OCI-LY1 (cell line): ENCODE results near the gene ABCC4.

Source experiments
- H2AFZ ChIP-seq: fragments of 200-600 bp; sonication (generic), shearing (Covaris generic); 2 replicates; pipeline ENCODE4 v1.6.0; 2014; ENCODE audit warnings: antibody characterized with exemption, mild to moderate bottlenecking, low read length
- H3F3A ChIP-seq: fragments of 200-600 bp; sonication (generic), shearing (Covaris generic); 2 replicates; pipeline ENCODE4 v1.6.0; 2014; ENCODE audit warnings: mild to moderate bottlenecking, antibody characterized with exemption, low read length, moderate library complexity; ENCODE audit not compliant: insufficient read depth
- H3K27ac ChIP-seq: fragments of 200-600 bp; sonication (generic); 2 replicates; pipeline ENCODE4 v1.5.1; 2014; ENCODE audit warnings: low read length, mixed run types, mild to moderate bottlenecking, low read depth; ENCODE audit not compliant: poor library complexity, severe bottlenecking
- H3K27me3 ChIP-seq: fragments of 200-600 bp; sonication (generic); 2 replicates; pipeline ENCODE4 v1.6.0; 2014; ENCODE audit warnings: antibody characterized with exemption, mild to moderate bottlenecking, low read length, moderate library complexity; ENCODE audit not compliant: insufficient read depth
- H3K36me3 ChIP-seq: fragments of 200-600 bp; sonication (generic); 2 replicates; pipeline ENCODE4 v1.6.1; 2014; ENCODE audit warnings: mild to moderate bottlenecking, antibody characterized with exemption, low read length, moderate library complexity, mixed read lengths; ENCODE audit not compliant: insufficient read depth
- H3K4me1 ChIP-seq: fragments of 200-600 bp; sonication (generic); 2 replicates; pipeline ENCODE4 v1.5.1; 2014; ENCODE audit warnings: mild to moderate bottlenecking, low read length, moderate library complexity; ENCODE audit not compliant: insufficient read depth, severe bottlenecking
- H3K4me2 ChIP-seq: fragments of 200-600 bp; sonication (generic), shearing (Covaris generic); 2 replicates; pipeline ENCODE4 v1.6.1; 2014; ENCODE audit warnings: low read length
- H3K4me3 ChIP-seq: fragments of 200-600 bp; sonication (generic); 2 replicates; pipeline ENCODE4 v1.5.1; 2014; ENCODE audit warnings: low read length, low read depth, mild to moderate bottlenecking, mixed read lengths; ENCODE audit not compliant: poor library complexity, severe bottlenecking
- H3K79me2 ChIP-seq: fragments of 200-600 bp; shearing (Covaris generic); 2 replicates; pipeline ENCODE4 v1.6.1; 2016; ENCODE audit warnings: mixed run types, low read length, mixed read lengths; ENCODE audit not compliant: insufficient read depth
- H3K9ac ChIP-seq: fragments of 200-600 bp; sonication (generic), shearing (Covaris generic); 2 replicates; pipeline ENCODE4 v1.6.1; 2014; ENCODE audit warnings: mild to moderate bottlenecking, low read length, mixed read lengths
- H3K9me2 ChIP-seq: fragments of 200-600 bp; sonication (generic), shearing (Covaris generic); 2 replicates; pipeline ENCODE4 v1.6.1; 2014; ENCODE audit warnings: low read depth, mild to moderate bottlenecking, low read length, mixed read lengths
- H3K9me3 ChIP-seq: fragments of 200-600 bp; shearing (Covaris generic); 2 replicates; pipeline ENCODE4 v1.6.1; 2014; ENCODE audit warnings: low read length, mixed read lengths
- H4K20me1 ChIP-seq: fragments of 200-600 bp; sonication (generic), shearing (Covaris generic); 2 replicates; pipeline ENCODE4 v1.6.0; 2016; ENCODE audit warnings: mild to moderate bottlenecking, low read length; ENCODE audit not compliant: insufficient read depth
- CTCF ChIP-seq: fragments of 200-600 bp; sonication (generic), shearing (Covaris generic); IDR thresholded peaks from 2 replicates; pipeline ENCODE4 v1.5.1; 2017; ENCODE audit warnings: mild to moderate bottlenecking, antibody characterized with exemption, low read length, moderate library complexity, mixed read lengths
- EZH2 ChIP-seq: fragments of 200-600 bp; sonication (generic), shearing (Covaris generic); IDR thresholded peaks from 2 replicates; pipeline ENCODE4 v1.8.0; 2017; ENCODE audit warnings: borderline replicate concordance, mixed run types, mild to moderate bottlenecking, antibody characterized with exemption, low read length, moderate library complexity, mixed read lengths

ABCC4 gene

GRCh38 chr13:95226476-95226875, 74.8 kb downstream of the ABCC4 start:
- H3K79me2 ChIP-seq = no peaks in the 10 kb centered on the region
- no peaks in the 10 kb centered on the region for H4K20me1 ChIP-seq
- no peak overlapping the region for H3K9ac ChIP-seq
- no peaks in the 10 kb centered on the region for H3K27me3 ChIP-seq
- H2AFZ ChIP-seq = no peak overlapping the region
- H3K4me3 ChIP-seq = no peak overlapping the region
- H3K9me2 ChIP-seq = no peaks in the 10 kb centered on the region
- H3K4me2 ChIP-seq = no peak overlapping the region
- peaks cover 3% of the 10 kb centered on the region for H3K36me3 ChIP-seq
- no peaks in the 10 kb centered on the region for H3K9me3 ChIP-seq
- peaks cover 18% of the 10 kb centered on the region for H3K4me1 ChIP-seq
- no peak for TF ChIP-seq EZH2
- TF ChIP-seq CTCF = no peak
- no peak overlapping the region for H3K27ac ChIP-seq
- no peaks in the 10 kb centered on the region for H3F3A ChIP-seq

GRCh38 chr13:95226050-95226449, 75.2 kb downstream of the ABCC4 start:
- Histone ChIP-seq H3K4me2 (no peak overlapping the region), H2AFZ (no peak overlapping the region), H3K9ac (no peak overlapping the region)

GRCh38 chr13:95224064-95224463, 77.2 kb downstream of the ABCC4 start:
- Histone ChIP-seq H3F3A (no peaks in the 10 kb centered on the region), H2AFZ (no peak overlapping the region), H3K4me1 (peaks cover 18% of the 10 kb centered on the region), H3K27ac (no peak overlapping the region), H3K9ac (no peak overlapping the region), H3K4me3 (no peak overlapping the region), H4K20me1 (no peaks in the 10 kb centered on the region), H3K79me2 (no peaks in the 10 kb centered on the region), H3K9me3 (no peaks in the 10 kb centered on the region), H3K9me2 (no peaks in the 10 kb centered on the region), H3K36me3 (no peaks in the 10 kb centered on the region), H3K27me3 (no peaks in the 10 kb centered on the region), H3K4me2 (no peak overlapping the region)
- TF ChIP-seq CTCF (no peak), EZH2 (no peak)

More at GRCh38 chr13:95226050-95226449, 75.2 kb downstream of the ABCC4 start:
- no peaks in the 10 kb centered on the region for H3K9me2 ChIP-seq
- H3K9me3 ChIP-seq = no peaks in the 10 kb centered on the region
- no peak for TF ChIP-seq EZH2
- TF ChIP-seq CTCF = no peak
- H4K20me1 ChIP-seq = no peaks in the 10 kb centered on the region
- H3K4me1 ChIP-seq = peaks cover 18% of the 10 kb centered on the region
- no peaks in the 10 kb centered on the region for H3K79me2 ChIP-seq
- H3K36me3 ChIP-seq = no peaks in the 10 kb centered on the region
- H3K27ac ChIP-seq = no peak overlapping the region
- H3K4me3 ChIP-seq = no peak overlapping the region
- no peaks in the 10 kb centered on the region for H3K27me3 ChIP-seq
- no peaks in the 10 kb centered on the region for H3F3A ChIP-seq
